Measurements from ENCODE around the gene WDR70. TPM values are rescaled to one million over a fixed set of nuclear protein-coding genes. Genes with fewer than 3 reads are reported as not detected.

WDR70 gene
- total and polyA plus RNA-seq, 10 of the 15 experiments (the other 5 are each of a cell fraction or from before 2014, with no cell fraction given): 10.9 to 33.6 (median 29.1) TPM

DNA sequence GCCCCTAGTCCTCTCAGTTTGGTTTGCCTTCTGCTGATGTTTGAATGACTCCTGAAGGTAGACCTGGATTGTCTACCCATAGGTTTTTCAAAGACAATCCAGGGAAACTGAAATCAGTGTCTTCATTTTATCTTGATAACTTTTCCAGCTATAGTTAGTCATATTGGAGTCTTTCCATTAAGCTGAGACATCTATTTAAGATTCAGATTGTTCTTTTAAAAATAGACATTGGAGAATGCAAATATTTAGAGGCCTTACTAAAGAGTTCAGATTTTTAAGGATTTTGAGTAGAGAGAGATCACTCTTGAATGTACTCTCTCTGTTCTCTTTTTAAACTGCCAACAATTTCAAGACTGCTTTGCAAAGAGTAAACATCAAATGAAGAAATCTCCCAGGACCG, 391.7 kb downstream of the WDR70 start (continued):
- TF ChIP-seq EP300 (IDR thresholded peaks at IDR 0.05; ENCODE audit: borderline replicate concordance in 1 of 2, control insufficient read depth in 1 of 2, low read depth in 2 of 2, low read length in 2 of 2) (no peak), MYC (IDR thresholded peaks at IDR 0.05; ENCODE audit: insufficient read depth, insufficient read length, insufficient replicate concordance, low read length, severe bottlenecking) (no peak)

DNA sequence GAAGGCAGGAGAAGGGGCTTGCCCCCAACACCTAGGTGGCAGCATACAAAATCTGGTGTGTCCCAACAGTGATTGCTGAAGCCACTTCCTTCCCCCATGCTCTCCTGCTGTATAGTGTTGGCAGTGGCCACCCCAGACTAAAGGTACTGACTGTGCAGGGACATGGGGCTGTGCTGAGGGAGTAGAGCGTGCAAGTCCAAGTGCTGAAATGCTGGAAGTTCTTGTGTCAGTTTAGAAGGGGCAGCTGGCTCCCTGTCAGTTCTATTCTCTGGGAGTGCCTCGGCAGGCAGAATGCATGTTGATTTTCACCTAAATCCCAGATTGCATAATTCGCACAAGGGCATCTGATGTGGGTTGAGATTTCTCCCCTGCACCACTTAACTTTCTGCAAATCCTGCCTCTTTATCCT, 392.1 kb downstream of the WDR70 start:
- Histone ChIP-seq H3K27me3 (replicated peaks in 1 of 2; ENCODE audit: control insufficient read depth in 2 of 2, insufficient read depth in 2 of 2, low read length in 1 of 2) (no peaks in the 10 kb centered on the region), H3K27ac (ENCODE audit: control insufficient read depth, insufficient read depth) (no peak overlapping the region), H3K79me2 (ENCODE audit: control insufficient read depth, insufficient read depth, low read length) (no peaks in the 10 kb centered on the region), H3K4me3 (no peak overlapping the region), H4K20me1 (ENCODE audit: control insufficient read depth, insufficient read depth) (no peaks in the 10 kb centered on the region), H3K9ac (ENCODE audit: control insufficient read depth, insufficient read depth, low read length) (no peak overlapping the region), H3K9me3 (replicated peaks; ENCODE audit: control insufficient read depth, insufficient read depth, low read length) (peaks cover 2% of the 10 kb centered on the region; the same call in 1 of the 3 replicates), H3K36me3 (ENCODE audit: control insufficient read depth in 2 of 2, insufficient read depth in 2 of 2, low read length in 1 of 2) (no peaks in the 10 kb centered on the region), H3K4me1 (ENCODE audit: control insufficient read depth, insufficient read depth, low read length) (no peaks in the 10 kb centered on the region), H3K4me2 (ENCODE audit: control insufficient read depth, insufficient read depth) (no peak overlapping the region), H2AFZ (ENCODE audit: control insufficient read depth, low read depth, low read length) (no peak overlapping the region)
- ChIA-PET POLR2A (no interaction called here), CTCF (no interaction called here), SMC1A (ENCODE audit: uncharacterized antibody, unreplicated experiment) (interaction anchor here (1.3 kb wide), 1 partner anchor 48 kb away, joined by 3 read pairs; no protein-coding TSS in a partner anchor), RAD21 (ENCODE audit: unreplicated experiment) (no interaction called here)
- intact Hi-C loops (cut with micrococcal nuclease; ENCODE audit: unreplicated experiment): no loop called here
- 65% methylated on average over 3 of the region's 3 CpGs for WGBS (ENCODE audit: insufficient coverage, insufficient replicate concordance, low lambda C conversion rate, missing lambda C conversion rate)
- no TSS peak for BruUV-seq (replicated peaks)
- TF ChIP-seq, protein P1, sequence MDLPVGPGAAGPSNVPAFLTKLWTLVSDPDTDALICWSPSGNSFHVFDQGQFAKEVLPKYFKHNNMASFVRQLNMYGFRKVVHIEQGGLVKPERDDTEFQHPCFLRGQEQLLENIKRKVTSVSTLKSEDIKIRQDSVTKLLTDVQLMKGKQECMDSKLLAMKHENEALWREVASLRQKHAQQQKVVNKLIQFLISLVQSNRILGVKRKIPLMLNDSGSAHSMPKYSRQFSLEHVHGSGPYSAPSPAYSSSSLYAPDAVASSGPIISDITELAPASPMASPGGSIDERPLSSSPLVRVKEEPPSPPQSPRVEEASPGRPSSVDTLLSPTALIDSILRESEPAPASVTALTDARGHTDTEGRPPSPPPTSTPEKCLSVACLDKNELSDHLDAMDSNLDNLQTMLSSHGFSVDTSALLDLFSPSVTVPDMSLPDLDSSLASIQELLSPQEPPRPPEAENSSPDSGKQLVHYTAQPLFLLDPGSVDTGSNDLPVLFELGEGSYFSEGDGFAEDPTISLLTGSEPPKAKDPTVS (IDR thresholded peaks at IDR 0.05; ENCODE audit: low read depth, low read length): no peak
- TF ChIP-seq SPI1 (IDR thresholded peaks at IDR 0.05; ENCODE audit: borderline replicate concordance, insufficient read depth, low read depth, low read length) (no peak), NR2C2 (IDR thresholded peaks at IDR 0.05; ENCODE audit: borderline replicate concordance, control insufficient read depth, insufficient read length, low read depth) (no peak)
- DNase-seq (ENCODE audit: low read depth, low spot score) (no peak), ATAC-seq (no peak), FAIRE-seq (no peak)
- in situ Hi-C loops (cut with MboI): no loop called here

Measured in GM12878 (cell line).